DND-41 (cell line): ENCODE results near the gene MXD3.

Experiments used
- ATAC-seq: fragments of 200-7000 bp; cut with Tn5 transposase; 3 replicates; pipeline ENCODE4 v1.9.1; 2021; ENCODE audit warnings: low read depth; ENCODE audit not compliant: insufficient read depth
- DNase-seq: peaks from one replicate; pipeline ENCODE4 v3.0.0-alpha.2; 2020
- H2AFZ ChIP-seq: 2 replicates; pipeline ENCODE4 v1.6.0; 2012; ENCODE audit warnings: low read depth, low read length
- H3K27ac ChIP-seq: 2 replicates; pipeline ENCODE4 v1.5.1; 2012; ENCODE audit warnings: low read length, inconsistent platforms
- H3K27me3 ChIP-seq: fragments of 200-600 bp; sonication (generic); 2 replicates; pipeline ENCODE4 v1.6.0; 2012; ENCODE audit warnings: low read length, mild to moderate bottlenecking, inconsistent platforms; ENCODE audit not compliant: insufficient read depth, poor library complexity
- H3K36me3 ChIP-seq: 2 replicates; pipeline ENCODE4 v1.5.1; 2012; ENCODE audit warnings: low read length, inconsistent platforms; ENCODE audit not compliant: insufficient read depth
- H3K4me1 ChIP-seq: 2 replicates; pipeline ENCODE4 v1.5.1; 2012; ENCODE audit warnings: mild to moderate bottlenecking, low read length; ENCODE audit not compliant: insufficient read depth
- H3K4me2 ChIP-seq: 2 replicates; pipeline ENCODE4 v1.6.0; 2012; ENCODE audit warnings: mild to moderate bottlenecking, moderate library complexity, low read length, inconsistent platforms; ENCODE audit not compliant: insufficient read depth
- H3K4me3 ChIP-seq, 2 experiments: fragments of 200-600 bp in 1 of 2; shearing (Covaris generic) in 1 of 2; 2 replicates each; pipeline ENCODE4 v1.5.1; 2012 to 2016; ENCODE audit warnings: inconsistent platforms in 2 of 2, low read length in 2 of 2, mild to moderate bottlenecking in 2 of 2, low read depth in 1 of 2, moderate library complexity in 1 of 2
- H3K79me2 ChIP-seq: 2 replicates; pipeline ENCODE4 v1.6.0; 2012; ENCODE audit warnings: low read length, inconsistent platforms; ENCODE audit not compliant: insufficient read depth
- H3K9ac ChIP-seq: 2 replicates; pipeline ENCODE4 v1.6.0; 2012; ENCODE audit warnings: low read depth, mild to moderate bottlenecking, inconsistent platforms, low read length, moderate library complexity
- H3K9me3 ChIP-seq: 2 replicates; pipeline ENCODE4 v1.5.1; 2012; ENCODE audit warnings: low read length, moderate library complexity, mild to moderate bottlenecking, inconsistent platforms; ENCODE audit not compliant: insufficient read depth, severe bottlenecking
- H4K20me1 ChIP-seq: 2 replicates; pipeline ENCODE4 v1.6.0; 2012; ENCODE audit warnings: low read length; ENCODE audit not compliant: insufficient read depth
- EZH2 ChIP-seq: IDR thresholded peaks from 3 replicates; pipeline ENCODE4 v1.6.1; 2012; ENCODE audit warnings: borderline replicate concordance, low read depth, mild to moderate bottlenecking, moderate library complexity, low read length, inconsistent platforms; ENCODE audit not compliant: severe bottlenecking
- TF ChIP-seq, protein P1 (sequence below): IDR thresholded peaks from 2 replicates; pipeline ENCODE4 v1.5.1; 2012; ENCODE audit warnings: borderline replicate concordance, low read length, moderate library complexity, mild to moderate bottlenecking; ENCODE audit not compliant: poor library complexity, severe bottlenecking; ENCODE audit errors: extremely low read depth

The MXD3 gene

DNA sequence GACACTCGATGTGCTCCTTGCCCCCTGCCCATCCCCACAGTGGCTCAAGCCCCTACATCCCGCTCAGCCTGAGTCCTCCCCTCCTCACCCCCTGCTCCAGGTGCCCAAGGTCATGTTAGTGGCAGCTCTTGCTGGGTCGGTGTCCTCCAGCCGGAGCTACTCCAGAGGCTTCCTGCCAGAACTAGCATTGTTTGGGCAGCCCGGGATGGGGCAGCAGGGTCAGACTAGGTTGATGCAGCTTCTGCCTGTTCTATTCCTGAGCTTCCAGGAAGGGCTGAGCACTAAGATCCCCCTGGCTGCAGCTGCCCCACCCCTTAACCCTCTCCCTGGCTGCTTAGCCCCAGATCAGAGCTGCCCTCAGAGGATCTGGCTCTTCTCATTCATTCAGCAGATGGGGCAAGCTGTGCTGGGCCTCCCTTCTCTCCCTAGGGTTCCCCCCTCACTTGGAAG, 46.7 kb upstream of the MXD3 start:
- peak overlapping the region; percentile 58 for H3K9ac ChIP-seq
- no peaks in the 10 kb centered on the region for H3K36me3 ChIP-seq
- no peaks in the 10 kb centered on the region for H4K20me1 ChIP-seq
- H3K4me2 ChIP-seq: peak overlapping the region; percentile 93
- peak overlapping the region; percentile 65 for H3K27ac ChIP-seq
- peak overlapping the region; percentile 69; the same call in 1 of the 2 replicates for H2AFZ ChIP-seq
- peaks cover 31% of the 10 kb centered on the region for H3K4me1 ChIP-seq
- DNase-seq: no peak
- H3K4me3 ChIP-seq: peak overlapping the region in 1 of 2 experiments; percentile 67; a peak in 2 of 4 replicates
- no peaks in the 10 kb centered on the region for H3K79me2 ChIP-seq
- H3K27me3 ChIP-seq: no peaks in the 10 kb centered on the region
- no peaks in the 10 kb centered on the region for H3K9me3 ChIP-seq
- peak; percentile 2; the same call in 1 of the 3 replicates for ATAC-seq
- TF ChIP-seq EZH2: no peak
- TF ChIP-seq, protein P1, sequence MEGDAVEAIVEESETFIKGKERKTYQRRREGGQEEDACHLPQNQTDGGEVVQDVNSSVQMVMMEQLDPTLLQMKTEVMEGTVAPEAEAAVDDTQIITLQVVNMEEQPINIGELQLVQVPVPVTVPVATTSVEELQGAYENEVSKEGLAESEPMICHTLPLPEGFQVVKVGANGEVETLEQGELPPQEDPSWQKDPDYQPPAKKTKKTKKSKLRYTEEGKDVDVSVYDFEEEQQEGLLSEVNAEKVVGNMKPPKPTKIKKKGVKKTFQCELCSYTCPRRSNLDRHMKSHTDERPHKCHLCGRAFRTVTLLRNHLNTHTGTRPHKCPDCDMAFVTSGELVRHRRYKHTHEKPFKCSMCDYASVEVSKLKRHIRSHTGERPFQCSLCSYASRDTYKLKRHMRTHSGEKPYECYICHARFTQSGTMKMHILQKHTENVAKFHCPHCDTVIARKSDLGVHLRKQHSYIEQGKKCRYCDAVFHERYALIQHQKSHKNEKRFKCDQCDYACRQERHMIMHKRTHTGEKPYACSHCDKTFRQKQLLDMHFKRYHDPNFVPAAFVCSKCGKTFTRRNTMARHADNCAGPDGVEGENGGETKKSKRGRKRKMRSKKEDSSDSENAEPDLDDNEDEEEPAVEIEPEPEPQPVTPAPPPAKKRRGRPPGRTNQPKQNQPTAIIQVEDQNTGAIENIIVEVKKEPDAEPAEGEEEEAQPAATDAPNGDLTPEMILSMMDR: no peak

DNA sequence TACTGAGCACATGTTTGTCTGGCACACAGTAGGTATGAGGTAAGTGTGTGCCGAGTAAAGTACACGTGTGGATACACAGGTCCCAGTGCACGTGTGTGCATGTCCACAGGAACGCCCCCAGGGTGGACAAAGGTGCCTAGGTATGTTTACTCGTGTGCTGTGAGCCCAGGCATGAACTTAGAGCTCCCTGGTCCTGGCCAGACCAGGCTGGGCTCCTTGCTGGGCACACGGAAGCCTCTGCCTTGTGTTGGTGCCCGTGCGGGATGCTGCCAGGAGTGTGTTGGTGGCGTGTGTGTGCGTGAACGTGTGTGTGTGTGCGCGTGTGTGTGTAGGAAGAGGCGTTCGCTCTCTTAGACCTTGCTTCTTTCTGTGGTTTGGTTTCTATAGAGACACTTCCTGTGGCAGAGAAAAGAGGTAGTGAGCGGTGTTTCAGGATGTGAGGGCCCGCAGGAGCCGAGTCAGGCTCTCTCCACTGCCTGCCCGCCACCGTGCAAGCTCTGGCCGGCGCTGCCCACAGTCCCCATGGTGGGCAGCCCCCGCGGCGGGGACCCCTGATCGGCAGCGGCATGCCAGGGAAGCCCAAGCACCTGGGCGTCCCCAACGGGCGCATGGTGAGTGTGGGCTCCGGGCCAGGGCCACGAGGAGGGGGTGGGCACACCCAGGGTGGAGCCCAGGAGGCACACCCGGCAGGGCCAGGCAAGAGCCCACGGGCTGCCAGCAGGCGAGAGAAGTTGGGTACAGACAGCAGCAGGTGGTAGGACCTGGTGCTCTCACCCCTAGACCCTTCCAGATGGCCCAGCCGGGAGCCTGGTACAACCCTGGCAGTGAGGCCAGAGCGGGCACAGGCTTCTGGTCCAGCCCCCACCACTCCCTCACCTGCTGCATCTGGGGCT, 46.0 kb upstream of the MXD3 start, which contains the start of gene RGS14:
Gene RGS14 (plus strand): TSS at position 466 of the 893 bp plus-strand sequence. CDS start 101 bp downstream, at position 567.
- Histone ChIP-seq H3K79me2 (no peaks in the 10 kb centered on the region), H3K9me3 (no peaks in the 10 kb centered on the region), H3K4me3 (peak within 1 kb of the TSS; percentile 18 to 67; a peak in 3 of 4 replicates), H3K27me3 (no peaks in the 10 kb centered on the region), H3K36me3 (no peaks in the 10 kb centered on the region), H3K27ac (peak within 1 kb of the TSS; percentile 65), H3K9ac (peak within 1 kb of the TSS; percentile 58), H4K20me1 (no peaks in the 10 kb centered on the region), H3K4me1 (peaks cover 27% of the 10 kb centered on the region), H2AFZ (peak within 1 kb of the TSS; percentile 69; the same call in 1 of the 2 replicates), H3K4me2 (peak within 1 kb of the TSS; percentile 93)
- DNase-seq (peak; percentile 82), ATAC-seq (peak; percentile 97)
- TF ChIP-seq, protein P1: no peak
- TF ChIP-seq EZH2: no peak

DNA sequence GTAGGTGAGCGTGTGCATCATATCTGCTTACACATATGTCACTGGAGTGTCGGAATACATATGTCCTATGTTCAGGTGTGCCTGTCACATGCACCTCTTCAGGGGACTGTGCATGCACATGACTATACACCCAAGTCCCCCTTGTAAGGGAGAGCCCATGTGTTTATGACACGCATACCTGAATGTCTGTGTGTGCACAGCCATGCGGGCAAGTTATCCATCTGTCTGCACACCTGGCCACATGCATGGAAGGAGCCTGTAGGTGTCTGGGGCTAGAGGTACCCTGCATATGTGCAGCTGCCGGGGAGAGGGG, 45.4 kb upstream of the MXD3 start:
- H3K27me3 ChIP-seq: no peaks in the 10 kb centered on the region
- no peak overlapping the region for H2AFZ ChIP-seq
- no peaks in the 10 kb centered on the region for H4K20me1 ChIP-seq
- H3K4me2 ChIP-seq: peak overlapping the region; percentile 93
- DNase-seq: no peak
- peaks cover 30% of the 10 kb centered on the region for H3K4me1 ChIP-seq
- H3K9ac ChIP-seq: peak overlapping the region; percentile 58; the same call in 1 of the 2 replicates
- TF ChIP-seq, protein P1: no peak
- TF ChIP-seq EZH2: no peak
- H3K36me3 ChIP-seq: no peaks in the 10 kb centered on the region
- ATAC-seq: no peak
- H3K79me2 ChIP-seq: no peaks in the 10 kb centered on the region
- no peaks in the 10 kb centered on the region for H3K9me3 ChIP-seq
- H3K27ac ChIP-seq: peak overlapping the region; percentile 57; the same call in 1 of the 2 replicates
- peak overlapping the region in 1 of 2 experiments; percentile 67; a peak in 2 of 4 replicates for H3K4me3 ChIP-seq
